ENCODE measurements around the gene ADGRG1.

DNA sequence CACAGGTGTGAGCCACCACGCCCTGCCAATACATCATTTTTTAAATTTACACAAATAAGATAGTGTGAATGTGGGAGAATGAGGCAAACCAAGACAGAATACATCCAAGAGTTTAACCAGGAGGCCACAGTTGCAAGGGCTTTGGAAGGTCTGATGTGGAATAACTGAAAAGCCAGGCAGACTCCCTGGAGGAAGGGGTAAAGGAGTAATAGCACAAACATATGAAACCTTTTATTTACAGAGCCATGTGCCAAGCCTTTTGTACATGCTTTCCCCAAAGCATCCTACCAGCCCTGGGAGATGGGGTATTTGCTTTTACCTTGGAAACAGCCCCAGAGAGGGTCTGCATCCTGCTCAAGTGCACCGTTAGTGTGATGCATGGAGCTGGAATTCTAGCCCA is 44.4 kb downstream of the ADGRG1 start:
- TF ChIP-seq, protein P1, sequence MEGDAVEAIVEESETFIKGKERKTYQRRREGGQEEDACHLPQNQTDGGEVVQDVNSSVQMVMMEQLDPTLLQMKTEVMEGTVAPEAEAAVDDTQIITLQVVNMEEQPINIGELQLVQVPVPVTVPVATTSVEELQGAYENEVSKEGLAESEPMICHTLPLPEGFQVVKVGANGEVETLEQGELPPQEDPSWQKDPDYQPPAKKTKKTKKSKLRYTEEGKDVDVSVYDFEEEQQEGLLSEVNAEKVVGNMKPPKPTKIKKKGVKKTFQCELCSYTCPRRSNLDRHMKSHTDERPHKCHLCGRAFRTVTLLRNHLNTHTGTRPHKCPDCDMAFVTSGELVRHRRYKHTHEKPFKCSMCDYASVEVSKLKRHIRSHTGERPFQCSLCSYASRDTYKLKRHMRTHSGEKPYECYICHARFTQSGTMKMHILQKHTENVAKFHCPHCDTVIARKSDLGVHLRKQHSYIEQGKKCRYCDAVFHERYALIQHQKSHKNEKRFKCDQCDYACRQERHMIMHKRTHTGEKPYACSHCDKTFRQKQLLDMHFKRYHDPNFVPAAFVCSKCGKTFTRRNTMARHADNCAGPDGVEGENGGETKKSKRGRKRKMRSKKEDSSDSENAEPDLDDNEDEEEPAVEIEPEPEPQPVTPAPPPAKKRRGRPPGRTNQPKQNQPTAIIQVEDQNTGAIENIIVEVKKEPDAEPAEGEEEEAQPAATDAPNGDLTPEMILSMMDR (IDR thresholded peaks at IDR 0.05) = no peak
- TF ChIP-seq POLR2A (IDR thresholded peaks at IDR 0.05) = no peak
